Measurements from ENCODE around the gene CYBB. TPM values are rescaled to one million over a fixed set of nuclear protein-coding genes. Genes with fewer than 3 reads are reported as not detected.

CYBB gene
- total and polyA plus RNA-seq, 2 experiments from 2014 or later, result 0.06 TPM; not detected in 1

DNA sequence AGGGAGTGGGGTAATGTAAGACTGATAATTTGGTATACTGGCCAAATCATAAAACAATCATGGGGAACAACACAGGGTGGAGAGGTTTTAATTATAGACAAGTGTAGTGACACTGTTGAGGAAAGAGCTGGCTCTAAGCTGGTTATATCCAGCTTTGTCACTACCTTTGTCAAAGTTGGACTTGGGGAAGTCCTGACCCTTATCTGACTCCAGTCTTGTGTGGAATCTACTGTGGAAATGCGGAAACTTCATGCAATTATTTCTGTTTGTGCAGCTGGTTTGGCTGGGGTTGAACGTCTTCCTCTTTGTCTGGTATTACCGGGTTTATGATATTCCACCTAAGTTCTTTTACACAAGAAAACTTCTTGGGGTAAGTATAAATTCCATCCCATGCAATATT is 2.0 kb downstream of the CYBB start:
- Histone ChIP-seq H3K36me3 (ENCODE audit: insufficient read depth) (no peaks in the 10 kb centered on the region), H3K4me2 (no peak overlapping the region), H3K27me3 (ENCODE audit: insufficient read depth) (no peaks in the 10 kb centered on the region), H3K27ac (ENCODE audit: low read depth) (no peak overlapping the region), H3K4me1 (ENCODE audit: insufficient read depth) (no peaks in the 10 kb centered on the region), H3K9me2 (ENCODE audit: insufficient read depth) (no peaks in the 10 kb centered on the region), H3K4me3 (no peak overlapping the region), H3K79me2 (replicated peaks; ENCODE audit: insufficient read depth) (no peaks in the 10 kb centered on the region), H2AFZ (no peak overlapping the region), H3F3A (replicated peaks; ENCODE audit: low read depth) (no peaks in the 10 kb centered on the region), H4K20me1 (replicated peaks; ENCODE audit: insufficient read depth) (no peaks in the 10 kb centered on the region)
- DNase-seq (ENCODE audit: low spot score) (no peak), ATAC-seq (no peak)
- H3K9me3 Mint-ChIP-seq, result no peaks in the 10 kb centered on the region
- TF ChIP-seq, protein P1, sequence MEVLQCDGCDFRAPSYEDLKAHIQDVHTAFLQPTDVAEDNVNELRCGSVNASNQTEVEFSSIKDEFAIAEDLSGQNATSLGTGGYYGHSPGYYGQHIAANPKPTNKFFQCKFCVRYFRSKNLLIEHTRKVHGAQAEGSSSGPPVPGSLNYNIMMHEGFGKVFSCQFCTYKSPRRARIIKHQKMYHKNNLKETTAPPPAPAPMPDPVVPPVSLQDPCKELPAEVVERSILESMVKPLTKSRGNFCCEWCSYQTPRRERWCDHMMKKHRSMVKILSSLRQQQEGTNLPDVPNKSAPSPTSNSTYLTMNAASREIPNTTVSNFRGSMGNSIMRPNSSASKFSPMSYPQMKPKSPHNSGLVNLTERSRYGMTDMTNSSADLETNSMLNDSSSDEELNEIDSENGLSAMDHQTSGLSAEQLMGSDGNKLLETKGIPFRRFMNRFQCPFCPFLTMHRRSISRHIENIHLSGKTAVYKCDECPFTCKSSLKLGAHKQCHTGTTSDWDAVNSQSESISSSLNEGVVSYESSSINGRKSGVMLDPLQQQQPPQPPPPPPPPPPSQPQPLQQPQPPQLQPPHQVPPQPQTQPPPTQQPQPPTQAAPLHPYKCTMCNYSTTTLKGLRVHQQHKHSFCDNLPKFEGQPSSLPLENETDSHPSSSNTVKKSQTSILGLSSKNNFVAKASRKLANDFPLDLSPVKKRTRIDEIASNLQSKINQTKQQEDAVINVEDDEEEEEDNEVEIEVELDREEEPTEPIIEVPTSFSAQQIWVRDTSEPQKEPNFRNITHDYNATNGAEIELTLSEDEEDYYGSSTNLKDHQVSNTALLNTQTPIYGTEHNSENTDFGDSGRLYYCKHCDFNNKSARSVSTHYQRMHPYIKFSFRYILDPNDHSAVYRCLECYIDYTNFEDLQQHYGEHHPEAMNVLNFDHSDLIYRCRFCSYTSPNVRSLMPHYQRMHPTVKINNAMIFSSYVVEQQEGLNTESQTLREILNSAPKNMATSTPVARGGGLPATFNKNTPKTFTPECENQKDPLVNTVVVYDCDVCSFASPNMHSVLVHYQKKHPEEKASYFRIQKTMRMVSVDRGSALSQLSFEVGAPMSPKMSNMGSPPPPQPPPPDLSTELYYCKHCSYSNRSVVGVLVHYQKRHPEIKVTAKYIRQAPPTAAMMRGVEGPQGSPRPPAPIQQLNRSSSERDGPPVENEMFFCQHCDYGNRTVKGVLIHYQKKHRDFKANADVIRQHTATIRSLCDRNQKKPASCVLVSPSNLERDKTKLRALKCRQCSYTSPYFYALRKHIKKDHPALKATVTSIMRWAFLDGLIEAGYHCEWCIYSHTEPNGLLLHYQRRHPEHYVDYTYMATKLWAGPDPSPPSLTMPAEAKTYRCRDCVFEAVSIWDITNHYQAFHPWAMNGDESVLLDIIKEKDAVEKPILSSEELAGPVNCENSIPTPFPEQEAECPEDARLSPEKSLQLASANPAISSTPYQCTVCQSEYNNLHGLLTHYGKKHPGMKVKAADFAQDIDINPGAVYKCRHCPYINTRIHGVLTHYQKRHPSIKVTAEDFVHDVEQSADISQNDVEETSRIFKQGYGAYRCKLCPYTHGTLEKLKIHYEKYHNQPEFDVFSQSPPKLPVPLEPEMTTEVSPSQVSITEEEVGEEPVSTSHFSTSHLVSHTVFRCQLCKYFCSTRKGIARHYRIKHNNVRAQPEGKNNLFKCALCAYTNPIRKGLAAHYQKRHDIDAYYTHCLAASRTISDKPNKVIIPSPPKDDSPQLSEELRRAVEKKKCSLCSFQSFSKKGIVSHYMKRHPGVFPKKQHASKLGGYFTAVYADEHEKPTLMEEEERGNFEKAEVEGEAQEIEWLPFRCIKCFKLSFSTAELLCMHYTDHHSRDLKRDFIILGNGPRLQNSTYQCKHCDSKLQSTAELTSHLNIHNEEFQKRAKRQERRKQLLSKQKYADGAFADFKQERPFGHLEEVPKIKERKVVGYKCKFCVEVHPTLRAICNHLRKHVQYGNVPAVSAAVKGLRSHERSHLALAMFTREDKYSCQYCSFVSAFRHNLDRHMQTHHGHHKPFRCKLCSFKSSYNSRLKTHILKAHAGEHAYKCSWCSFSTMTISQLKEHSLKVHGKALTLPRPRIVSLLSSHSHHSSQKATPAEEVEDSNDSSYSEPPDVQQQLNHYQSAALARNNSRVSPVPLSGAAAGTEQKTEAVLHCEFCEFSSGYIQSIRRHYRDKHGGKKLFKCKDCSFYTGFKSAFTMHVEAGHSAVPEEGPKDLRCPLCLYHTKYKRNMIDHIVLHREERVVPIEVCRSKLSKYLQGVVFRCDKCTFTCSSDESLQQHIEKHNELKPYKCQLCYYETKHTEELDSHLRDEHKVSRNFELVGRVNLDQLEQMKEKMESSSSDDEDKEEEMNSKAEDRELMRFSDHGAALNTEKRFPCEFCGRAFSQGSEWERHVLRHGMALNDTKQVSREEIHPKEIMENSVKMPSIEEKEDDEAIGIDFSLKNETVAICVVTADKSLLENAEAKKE (CRISPR knock-in tag; IDR thresholded peaks at IDR 0.05), result no peak
- TF ChIP-seq POLR2AphosphoS5 (IDR thresholded peaks at IDR 0.05; ENCODE audit: low read depth) (no peak), ZNF114 (CRISPR knock-in tag; IDR thresholded peaks at IDR 0.05) (no peak), NANOG (IDR thresholded peaks at IDR 0.05; ENCODE audit: borderline replicate concordance) (no peak), EZH2 (IDR thresholded peaks at IDR 0.05; ENCODE audit: low read depth, unreplicated experiment) (no peak), STAT1 (IDR thresholded peaks at IDR 0.05; ENCODE audit: unreplicated experiment) (no peak), JUNB (IDR thresholded peaks at IDR 0.05; ENCODE audit: unreplicated experiment) (no peak), CREB1 (CRISPR knock-in tag; IDR thresholded peaks at IDR 0.05; ENCODE audit: low read depth) (no peak), ZNF331 (CRISPR knock-in tag; IDR thresholded peaks at IDR 0.05; ENCODE audit: low read depth) (no peak), EZH2phosphoT487 (IDR thresholded peaks at IDR 0.05; ENCODE audit: unreplicated experiment) (no peak)
- TF ChIP-seq, protein P2, sequence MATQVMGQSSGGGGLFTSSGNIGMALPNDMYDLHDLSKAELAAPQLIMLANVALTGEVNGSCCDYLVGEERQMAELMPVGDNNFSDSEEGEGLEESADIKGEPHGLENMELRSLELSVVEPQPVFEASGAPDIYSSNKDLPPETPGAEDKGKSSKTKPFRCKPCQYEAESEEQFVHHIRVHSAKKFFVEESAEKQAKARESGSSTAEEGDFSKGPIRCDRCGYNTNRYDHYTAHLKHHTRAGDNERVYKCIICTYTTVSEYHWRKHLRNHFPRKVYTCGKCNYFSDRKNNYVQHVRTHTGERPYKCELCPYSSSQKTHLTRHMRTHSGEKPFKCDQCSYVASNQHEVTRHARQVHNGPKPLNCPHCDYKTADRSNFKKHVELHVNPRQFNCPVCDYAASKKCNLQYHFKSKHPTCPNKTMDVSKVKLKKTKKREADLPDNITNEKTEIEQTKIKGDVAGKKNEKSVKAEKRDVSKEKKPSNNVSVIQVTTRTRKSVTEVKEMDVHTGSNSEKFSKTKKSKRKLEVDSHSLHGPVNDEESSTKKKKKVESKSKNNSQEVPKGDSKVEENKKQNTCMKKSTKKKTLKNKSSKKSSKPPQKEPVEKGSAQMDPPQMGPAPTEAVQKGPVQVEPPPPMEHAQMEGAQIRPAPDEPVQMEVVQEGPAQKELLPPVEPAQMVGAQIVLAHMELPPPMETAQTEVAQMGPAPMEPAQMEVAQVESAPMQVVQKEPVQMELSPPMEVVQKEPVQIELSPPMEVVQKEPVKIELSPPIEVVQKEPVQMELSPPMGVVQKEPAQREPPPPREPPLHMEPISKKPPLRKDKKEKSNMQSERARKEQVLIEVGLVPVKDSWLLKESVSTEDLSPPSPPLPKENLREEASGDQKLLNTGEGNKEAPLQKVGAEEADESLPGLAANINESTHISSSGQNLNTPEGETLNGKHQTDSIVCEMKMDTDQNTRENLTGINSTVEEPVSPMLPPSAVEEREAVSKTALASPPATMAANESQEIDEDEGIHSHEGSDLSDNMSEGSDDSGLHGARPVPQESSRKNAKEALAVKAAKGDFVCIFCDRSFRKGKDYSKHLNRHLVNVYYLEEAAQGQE (IDR thresholded peaks at IDR 0.05; ENCODE audit: unreplicated experiment), result no peak
- TF ChIP-seq, protein P3, sequence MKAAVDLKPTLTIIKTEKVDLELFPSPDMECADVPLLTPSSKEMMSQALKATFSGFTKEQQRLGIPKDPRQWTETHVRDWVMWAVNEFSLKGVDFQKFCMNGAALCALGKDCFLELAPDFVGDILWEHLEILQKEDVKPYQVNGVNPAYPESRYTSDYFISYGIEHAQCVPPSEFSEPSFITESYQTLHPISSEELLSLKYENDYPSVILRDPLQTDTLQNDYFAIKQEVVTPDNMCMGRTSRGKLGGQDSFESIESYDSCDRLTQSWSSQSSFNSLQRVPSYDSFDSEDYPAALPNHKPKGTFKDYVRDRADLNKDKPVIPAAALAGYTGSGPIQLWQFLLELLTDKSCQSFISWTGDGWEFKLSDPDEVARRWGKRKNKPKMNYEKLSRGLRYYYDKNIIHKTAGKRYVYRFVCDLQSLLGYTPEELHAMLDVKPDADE (IDR thresholded peaks at IDR 0.05), result no peak
- TF ChIP-seq, protein P4, sequence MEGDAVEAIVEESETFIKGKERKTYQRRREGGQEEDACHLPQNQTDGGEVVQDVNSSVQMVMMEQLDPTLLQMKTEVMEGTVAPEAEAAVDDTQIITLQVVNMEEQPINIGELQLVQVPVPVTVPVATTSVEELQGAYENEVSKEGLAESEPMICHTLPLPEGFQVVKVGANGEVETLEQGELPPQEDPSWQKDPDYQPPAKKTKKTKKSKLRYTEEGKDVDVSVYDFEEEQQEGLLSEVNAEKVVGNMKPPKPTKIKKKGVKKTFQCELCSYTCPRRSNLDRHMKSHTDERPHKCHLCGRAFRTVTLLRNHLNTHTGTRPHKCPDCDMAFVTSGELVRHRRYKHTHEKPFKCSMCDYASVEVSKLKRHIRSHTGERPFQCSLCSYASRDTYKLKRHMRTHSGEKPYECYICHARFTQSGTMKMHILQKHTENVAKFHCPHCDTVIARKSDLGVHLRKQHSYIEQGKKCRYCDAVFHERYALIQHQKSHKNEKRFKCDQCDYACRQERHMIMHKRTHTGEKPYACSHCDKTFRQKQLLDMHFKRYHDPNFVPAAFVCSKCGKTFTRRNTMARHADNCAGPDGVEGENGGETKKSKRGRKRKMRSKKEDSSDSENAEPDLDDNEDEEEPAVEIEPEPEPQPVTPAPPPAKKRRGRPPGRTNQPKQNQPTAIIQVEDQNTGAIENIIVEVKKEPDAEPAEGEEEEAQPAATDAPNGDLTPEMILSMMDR (conservative IDR thresholded peaks at IDR 0.05; ENCODE audit: low read depth in 2 of 2), result no peak
- H3K36me3 Mint-ChIP-seq (ENCODE audit: low read depth), result no peaks in the 10 kb centered on the region
- H3K4me1 Mint-ChIP-seq, result no peaks in the 10 kb centered on the region
- H3K27me3 Mint-ChIP-seq (ENCODE audit: insufficient read depth, low read depth, poor library complexity), result no peaks in the 10 kb centered on the region
- no peak overlapping the region for H3K4me3 Mint-ChIP-seq
- H3K27ac Mint-ChIP-seq, result no peak overlapping the region
